ENCODE data around the gene NRCAM. TPM values are rescaled to one million over a fixed set of nuclear protein-coding genes. Genes with fewer than 3 reads are reported as not detected.

The NRCAM gene
- total RNA-seq, 1 experiment from 2014 or later = 2.7 TPM

GRCh38 chr7:108234281-108234680, 222.0 kb downstream of the NRCAM start:
- Mint-ChIP-seq H3K4me3 (no peak overlapping the region), H3K27me3 (ENCODE audit: low read depth) (no peaks in the 10 kb centered on the region), H3K4me1 (peaks cover 41% of the 10 kb centered on the region), H3K36me3 (no peaks in the 10 kb centered on the region), H3K27ac (no peak overlapping the region), H3K9me3 (no peaks in the 10 kb centered on the region)
- no peak for DNase-seq (ENCODE audit: low spot score)
- ChIA-PET POLR2A (no interaction called here), CTCF (no interaction called here)
- TF ChIP-seq, protein P1, sequence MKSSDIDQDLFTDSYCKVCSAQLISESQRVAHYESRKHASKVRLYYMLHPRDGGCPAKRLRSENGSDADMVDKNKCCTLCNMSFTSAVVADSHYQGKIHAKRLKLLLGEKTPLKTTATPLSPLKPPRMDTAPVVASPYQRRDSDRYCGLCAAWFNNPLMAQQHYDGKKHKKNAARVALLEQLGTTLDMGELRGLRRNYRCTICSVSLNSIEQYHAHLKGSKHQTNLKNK (CRISPR knock-in tag; IDR thresholded peaks at IDR 0.05) = no peak
- no peak for TF ChIP-seq NR2C2 (CRISPR knock-in tag; IDR thresholded peaks at IDR 0.05)
- TF ChIP-seq ZNF512 (CRISPR knock-in tag; IDR thresholded peaks at IDR 0.05; ENCODE audit: borderline replicate concordance) = no peak
- ATAC-seq = no peak

DNA sequence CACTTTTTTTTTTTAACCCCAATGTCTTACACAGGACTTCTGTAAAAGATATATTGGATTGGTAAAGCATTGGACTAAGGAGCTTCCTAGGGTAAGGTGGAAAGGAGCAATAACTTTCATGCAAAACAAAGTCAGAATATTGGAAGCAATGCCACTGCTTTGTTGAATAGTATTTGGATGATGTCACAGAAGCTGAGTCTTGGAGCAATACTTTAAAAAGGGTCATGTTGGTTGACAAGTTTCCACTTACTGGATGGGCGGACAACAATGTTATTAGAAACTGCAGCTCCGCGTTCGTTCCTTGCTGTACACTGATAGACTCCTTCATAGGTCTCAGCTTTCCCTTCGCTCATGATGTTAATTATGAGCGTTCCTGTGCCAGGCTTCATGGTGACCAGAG, 224.2 kb downstream of the NRCAM start:
- no peak for DNase-seq (ENCODE audit: low spot score)
- TF ChIP-seq, protein P2, sequence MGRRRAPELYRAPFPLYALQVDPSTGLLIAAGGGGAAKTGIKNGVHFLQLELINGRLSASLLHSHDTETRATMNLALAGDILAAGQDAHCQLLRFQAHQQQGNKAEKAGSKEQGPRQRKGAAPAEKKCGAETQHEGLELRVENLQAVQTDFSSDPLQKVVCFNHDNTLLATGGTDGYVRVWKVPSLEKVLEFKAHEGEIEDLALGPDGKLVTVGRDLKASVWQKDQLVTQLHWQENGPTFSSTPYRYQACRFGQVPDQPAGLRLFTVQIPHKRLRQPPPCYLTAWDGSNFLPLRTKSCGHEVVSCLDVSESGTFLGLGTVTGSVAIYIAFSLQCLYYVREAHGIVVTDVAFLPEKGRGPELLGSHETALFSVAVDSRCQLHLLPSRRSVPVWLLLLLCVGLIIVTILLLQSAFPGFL (CRISPR knock-in tag; IDR thresholded peaks at IDR 0.05; ENCODE audit: borderline replicate concordance) = no peak
- TF ChIP-seq CREB1 (CRISPR knock-in tag; IDR thresholded peaks at IDR 0.05) (no peak), TCF7 (CRISPR knock-in tag; IDR thresholded peaks at IDR 0.05; ENCODE audit: low read depth) (no peak), ZNF121 (CRISPR knock-in tag; IDR thresholded peaks at IDR 0.05) (no peak), NR3C1 (CRISPR knock-in tag; conservative IDR thresholded peaks at IDR 0.05; ENCODE audit: low read depth) (no peak)
- TF ChIP-seq, protein P3, sequence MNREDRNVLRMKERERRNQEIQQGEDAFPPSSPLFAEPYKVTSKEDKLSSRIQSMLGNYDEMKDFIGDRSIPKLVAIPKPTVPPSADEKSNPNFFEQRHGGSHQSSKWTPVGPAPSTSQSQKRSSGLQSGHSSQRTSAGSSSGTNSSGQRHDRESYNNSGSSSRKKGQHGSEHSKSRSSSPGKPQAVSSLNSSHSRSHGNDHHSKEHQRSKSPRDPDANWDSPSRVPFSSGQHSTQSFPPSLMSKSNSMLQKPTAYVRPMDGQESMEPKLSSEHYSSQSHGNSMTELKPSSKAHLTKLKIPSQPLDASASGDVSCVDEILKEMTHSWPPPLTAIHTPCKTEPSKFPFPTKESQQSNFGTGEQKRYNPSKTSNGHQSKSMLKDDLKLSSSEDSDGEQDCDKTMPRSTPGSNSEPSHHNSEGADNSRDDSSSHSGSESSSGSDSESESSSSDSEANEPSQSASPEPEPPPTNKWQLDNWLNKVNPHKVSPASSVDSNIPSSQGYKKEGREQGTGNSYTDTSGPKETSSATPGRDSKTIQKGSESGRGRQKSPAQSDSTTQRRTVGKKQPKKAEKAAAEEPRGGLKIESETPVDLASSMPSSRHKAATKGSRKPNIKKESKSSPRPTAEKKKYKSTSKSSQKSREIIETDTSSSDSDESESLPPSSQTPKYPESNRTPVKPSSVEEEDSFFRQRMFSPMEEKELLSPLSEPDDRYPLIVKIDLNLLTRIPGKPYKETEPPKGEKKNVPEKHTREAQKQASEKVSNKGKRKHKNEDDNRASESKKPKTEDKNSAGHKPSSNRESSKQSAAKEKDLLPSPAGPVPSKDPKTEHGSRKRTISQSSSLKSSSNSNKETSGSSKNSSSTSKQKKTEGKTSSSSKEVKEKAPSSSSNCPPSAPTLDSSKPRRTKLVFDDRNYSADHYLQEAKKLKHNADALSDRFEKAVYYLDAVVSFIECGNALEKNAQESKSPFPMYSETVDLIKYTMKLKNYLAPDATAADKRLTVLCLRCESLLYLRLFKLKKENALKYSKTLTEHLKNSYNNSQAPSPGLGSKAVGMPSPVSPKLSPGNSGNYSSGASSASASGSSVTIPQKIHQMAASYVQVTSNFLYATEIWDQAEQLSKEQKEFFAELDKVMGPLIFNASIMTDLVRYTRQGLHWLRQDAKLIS (CRISPR knock-in tag; IDR thresholded peaks at IDR 0.05; ENCODE audit: borderline replicate concordance) = no peak
- TF ChIP-seq, protein P4, sequence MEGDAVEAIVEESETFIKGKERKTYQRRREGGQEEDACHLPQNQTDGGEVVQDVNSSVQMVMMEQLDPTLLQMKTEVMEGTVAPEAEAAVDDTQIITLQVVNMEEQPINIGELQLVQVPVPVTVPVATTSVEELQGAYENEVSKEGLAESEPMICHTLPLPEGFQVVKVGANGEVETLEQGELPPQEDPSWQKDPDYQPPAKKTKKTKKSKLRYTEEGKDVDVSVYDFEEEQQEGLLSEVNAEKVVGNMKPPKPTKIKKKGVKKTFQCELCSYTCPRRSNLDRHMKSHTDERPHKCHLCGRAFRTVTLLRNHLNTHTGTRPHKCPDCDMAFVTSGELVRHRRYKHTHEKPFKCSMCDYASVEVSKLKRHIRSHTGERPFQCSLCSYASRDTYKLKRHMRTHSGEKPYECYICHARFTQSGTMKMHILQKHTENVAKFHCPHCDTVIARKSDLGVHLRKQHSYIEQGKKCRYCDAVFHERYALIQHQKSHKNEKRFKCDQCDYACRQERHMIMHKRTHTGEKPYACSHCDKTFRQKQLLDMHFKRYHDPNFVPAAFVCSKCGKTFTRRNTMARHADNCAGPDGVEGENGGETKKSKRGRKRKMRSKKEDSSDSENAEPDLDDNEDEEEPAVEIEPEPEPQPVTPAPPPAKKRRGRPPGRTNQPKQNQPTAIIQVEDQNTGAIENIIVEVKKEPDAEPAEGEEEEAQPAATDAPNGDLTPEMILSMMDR (IDR thresholded peaks at IDR 0.05) = no peak
- peaks cover 22% of the 10 kb centered on the region for H3K4me1 Mint-ChIP-seq
- POLR2A ChIA-PET = no interaction called here
- no peak overlapping the region for H3K4me3 Mint-ChIP-seq
- no peak overlapping the region for H3K27ac Mint-ChIP-seq
- no peaks in the 10 kb centered on the region for H3K36me3 Mint-ChIP-seq
- ATAC-seq = no peak
- CTCF ChIA-PET = no interaction called here
- no peaks in the 10 kb centered on the region for H3K9me3 Mint-ChIP-seq
- no peaks in the 10 kb centered on the region for H3K27me3 Mint-ChIP-seq (ENCODE audit: low read depth)

DNA sequence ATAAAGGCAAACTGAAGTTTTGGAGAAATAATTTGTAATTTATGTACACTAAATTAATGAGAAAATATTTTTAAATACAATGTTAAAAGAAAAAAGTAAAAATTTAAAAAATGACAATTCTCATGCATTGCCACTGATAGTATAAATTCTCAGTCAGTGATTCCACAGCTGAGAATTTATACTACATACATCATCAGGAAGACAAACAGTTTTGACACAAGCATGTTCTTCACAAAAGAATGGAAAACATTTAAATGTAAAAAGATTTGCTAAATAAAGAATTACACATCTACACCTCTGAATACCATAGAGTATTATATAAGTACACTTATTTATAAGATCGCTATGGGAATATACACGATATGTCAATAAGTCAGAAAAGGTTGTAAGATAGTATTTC, 225.0 kb downstream of the NRCAM start:
- no peak for ATAC-seq
- TF ChIP-seq TEAD4 (CRISPR knock-in tag; IDR thresholded peaks at IDR 0.05) = no peak
- TF ChIP-seq TEAD1 (CRISPR knock-in tag; IDR thresholded peaks at IDR 0.05) = no peak
- no peak for TF ChIP-seq ZNF121 (CRISPR knock-in tag; IDR thresholded peaks at IDR 0.05)
- TF ChIP-seq GRHL2 (CRISPR knock-in tag; IDR thresholded peaks at IDR 0.05; ENCODE audit: insufficient replicate concordance, severe bottlenecking) = no peak
- TF ChIP-seq, protein P5, sequence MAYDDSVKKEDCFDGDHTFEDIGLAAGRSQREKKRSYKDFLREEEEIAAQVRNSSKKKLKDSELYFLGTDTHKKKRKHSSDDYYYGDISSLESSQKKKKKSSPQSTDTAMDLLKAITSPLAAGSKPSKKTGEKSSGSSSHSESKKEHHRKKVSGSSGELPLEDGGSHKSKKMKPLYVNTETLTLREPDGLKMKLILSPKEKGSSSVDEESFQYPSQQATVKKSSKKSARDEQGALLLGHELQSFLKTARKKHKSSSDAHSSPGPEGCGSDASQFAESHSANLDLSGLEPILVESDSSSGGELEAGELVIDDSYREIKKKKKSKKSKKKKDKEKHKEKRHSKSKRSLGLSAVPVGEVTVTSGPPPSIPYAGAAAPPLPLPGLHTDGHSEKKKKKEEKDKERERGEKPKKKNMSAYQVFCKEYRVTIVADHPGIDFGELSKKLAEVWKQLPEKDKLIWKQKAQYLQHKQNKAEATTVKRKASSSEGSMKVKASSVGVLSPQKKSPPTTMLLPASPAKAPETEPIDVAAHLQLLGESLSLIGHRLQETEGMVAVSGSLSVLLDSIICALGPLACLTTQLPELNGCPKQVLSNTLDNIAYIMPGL (CRISPR knock-in tag; IDR thresholded peaks at IDR 0.05) = no peak
- TF ChIP-seq ATF3 (CRISPR knock-in tag; conservative IDR thresholded peaks at IDR 0.05) = no peak
- no peak for TF ChIP-seq ESRRA (CRISPR knock-in tag; IDR thresholded peaks at IDR 0.05; ENCODE audit: borderline replicate concordance)

More for the DNA sequence above, 225.0 kb downstream of the NRCAM start:
- Mint-ChIP-seq H3K27me3 (ENCODE audit: low read depth) (no peaks in the 10 kb centered on the region), H3K36me3 (no peaks in the 10 kb centered on the region), H3K9me3 (no peaks in the 10 kb centered on the region), H3K4me3 (no peak overlapping the region), H3K27ac (no peak overlapping the region), H3K4me1 (peaks cover 15% of the 10 kb centered on the region)
- POLR2A ChIA-PET = no interaction called here
- CTCF ChIA-PET = no interaction called here
- DNase-seq (ENCODE audit: low spot score) = no peak
